LNCaP clone FGC (cell line): ENCODE data around the gene TTC4.

Experiments
- DNase-seq: peaks from one replicate; pipeline ENCODE4 v3.0.0-alpha.2; 2011; ENCODE audit warnings: low read depth
- H3K4me3 ChIP-seq: 2 replicates; pipeline ENCODE4 v1.5.1; 2011; ENCODE audit warnings: mild to moderate bottlenecking, low read depth, low read length, control low read depth
- CTCF ChIP-seq: IDR thresholded peaks from 2 replicates; pipeline ENCODE4 v1.5.1; 2012; ENCODE audit warnings: mild to moderate bottlenecking; ENCODE audit not compliant: control insufficient read depth, insufficient read depth; ENCODE audit errors: extremely low read depth

TTC4 gene

DNA sequence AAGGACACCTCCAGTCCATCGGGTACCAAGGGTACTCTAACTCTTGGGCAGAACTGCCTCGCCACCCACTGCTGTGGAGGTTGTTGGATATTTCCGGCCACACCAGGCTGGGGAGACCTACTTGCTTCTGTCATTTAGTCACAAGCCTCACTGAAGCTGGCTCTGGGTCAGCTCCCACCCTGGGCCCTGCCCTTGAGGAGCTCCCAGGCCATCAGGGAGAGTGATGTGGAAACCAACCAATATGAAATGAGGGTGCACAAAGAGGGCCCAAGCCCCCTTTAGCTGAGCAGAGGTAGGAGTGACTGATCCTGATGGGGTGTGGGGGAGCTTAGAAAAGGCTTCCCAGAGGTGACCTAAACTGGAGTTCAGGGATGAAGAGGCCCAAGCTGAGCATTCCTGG, 29.0 kb downstream of the TTC4 start:
- no peak overlapping the region for H3K4me3 ChIP-seq
- no peak for DNase-seq
- no peak for TF ChIP-seq CTCF

GRCh38 chr1:54745274-54745673, 29.6 kb downstream of the TTC4 start:
- DNase-seq = no peak
- TF ChIP-seq CTCF = no peak
- H3K4me3 ChIP-seq = no peak overlapping the region

- H3K4me3 ChIP-seq = no peak overlapping the region
- no peak for TF ChIP-seq CTCF
- DNase-seq = no peak
These were observed 30.2 kb downstream of the TTC4 start for GRCh38 chr1:54745864-54746263.

DNA sequence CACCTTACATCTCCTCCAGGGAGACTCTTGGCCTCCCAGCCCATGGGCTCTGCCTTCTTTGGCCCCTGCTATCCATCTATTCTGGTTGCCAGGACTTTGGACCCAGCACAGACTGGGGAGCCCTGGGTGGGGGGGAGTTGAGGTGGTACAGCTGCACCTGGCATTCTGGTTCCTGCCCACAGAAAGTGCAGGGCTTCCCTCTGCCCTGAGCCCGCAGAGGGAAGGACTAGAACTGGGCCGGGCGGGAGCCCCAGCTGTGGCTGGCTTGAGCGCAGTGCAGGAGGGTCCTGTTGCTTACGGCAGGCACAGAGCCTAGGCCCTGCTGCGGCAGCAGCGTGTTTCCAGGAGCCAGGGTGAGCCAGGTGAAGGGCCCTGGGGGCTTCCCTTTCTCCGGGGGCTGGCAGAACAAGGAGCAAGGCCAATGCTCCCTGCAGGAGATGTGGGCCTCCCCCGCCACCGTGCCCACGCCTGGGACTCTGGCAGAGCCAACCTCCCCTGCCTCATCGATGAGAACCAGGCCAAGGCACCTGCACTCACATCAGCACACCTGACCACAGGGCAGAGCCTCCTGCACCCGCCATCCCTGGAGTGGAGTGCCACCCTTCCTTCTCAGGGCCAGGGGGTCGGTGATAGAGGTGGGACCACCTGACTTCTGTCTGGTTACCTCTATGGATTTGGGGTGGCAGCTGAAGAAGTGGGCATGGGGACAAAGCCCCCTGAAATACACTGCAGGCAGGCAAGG, 32.6 kb downstream of the TTC4 start:
- no peak overlapping the region for H3K4me3 ChIP-seq
- no peak for TF ChIP-seq CTCF
- no peak for DNase-seq

DNA sequence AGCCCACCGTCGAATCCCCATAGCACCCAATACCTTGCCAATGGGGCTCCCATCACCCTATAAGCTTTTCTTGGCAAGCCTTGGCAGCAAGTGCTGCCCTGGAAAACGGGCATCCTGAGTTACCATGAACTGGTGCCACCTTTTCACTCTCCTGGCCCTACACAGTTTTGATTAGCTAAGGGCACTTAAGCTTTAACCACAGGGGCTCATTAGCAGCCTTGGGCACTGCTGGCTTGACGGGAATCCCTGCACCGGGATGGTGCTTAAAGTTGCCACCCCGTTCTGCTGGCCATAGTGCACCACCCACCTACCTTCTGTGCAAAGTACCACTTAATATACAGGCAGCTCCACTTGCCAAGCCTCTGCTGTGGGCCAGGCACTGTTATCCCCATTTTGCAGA, 34.9 kb downstream of the TTC4 start:
- H3K4me3 ChIP-seq = no peak overlapping the region
- TF ChIP-seq CTCF = no peak
- no peak for DNase-seq

- no peak for DNase-seq
- TF ChIP-seq CTCF = no peak
- H3K4me3 ChIP-seq = no peak overlapping the region
These were observed 35.8 kb downstream of the TTC4 start for GRCh38 chr1:54751426-54751825.

- DNase-seq = no peak
- no peak overlapping the region for H3K4me3 ChIP-seq
- TF ChIP-seq CTCF = no peak
These were observed 38.4 kb downstream of the TTC4 start for GRCh38 chr1:54754045-54754444.
